T-helper 22 cell (primary cell): ENCODE measurements around the gene PGC.
A peak's percentile ranks its signal among the peaks of the same experiment; 100 is the strongest.

Experiments used
- DNase-seq: peaks from one replicate; pipeline ENCODE4 v3.0.0-alpha.2; 2020; ENCODE audit warnings: low read depth

Gene PGC

GRCh38 chr6:41747256-41748101, at the start of gene PGC:
Gene PGC (minus strand): TSS chr6:41747397. CDS start chr6:41747334, 63 bp downstream.
- DNase-seq, result no peak

- DNase-seq, result no peak
These were observed 49.3 kb upstream of the PGC start for GRCh38 chr6:41796474-41796873.

- no peak for DNase-seq
These were observed 44.8 kb upstream of the PGC start for GRCh38 chr6:41791984-41792383.

GRCh38 chr6:41791305-41791704, 44.1 kb upstream of the PGC start:
- no peak for DNase-seq

- no peak for DNase-seq
These were observed 42.8 kb upstream of the PGC start for GRCh38 chr6:41790045-41790444.

- DNase-seq, result no peak
These were observed 42.2 kb upstream of the PGC start for GRCh38 chr6:41789390-41789724.

- peak; percentile 87 for DNase-seq
These were observed 40.2 kb upstream of the PGC start, which contains the start of gene TOMM6 for GRCh38 chr6:41787219-41787917. Gene TOMM6 (plus strand): TSS chr6:41787694. CDS start chr6:41787698, 4 bp downstream.

- peak; percentile 72 for DNase-seq
These were observed 39.4 kb upstream of the PGC start for GRCh38 chr6:41786451-41787218.

- DNase-seq, result no peak
These were observed 38.7 kb upstream of the PGC start for GRCh38 chr6:41785689-41786450.

- no peak for DNase-seq
These were observed 38.1 kb upstream of the PGC start for GRCh38 chr6:41785254-41785653.

GRCh38 chr6:41784581-41785171, 37.5 kb upstream of the PGC start:
- DNase-seq, result no peak

- no peak for DNase-seq
These were observed 36.0 kb upstream of the PGC start for GRCh38 chr6:41783106-41783780.

- no peak for DNase-seq
These were observed 34.2 kb upstream of the PGC start for GRCh38 chr6:41781366-41781730.

- no peak for DNase-seq
These were observed 33.6 kb upstream of the PGC start, which contains the start of gene PRICKLE4 for GRCh38 chr6:41780551-41781365. Gene PRICKLE4 (plus strand): TSS chr6:41780782. CDS start chr6:41783474, 2,692 bp downstream.

GRCh38 chr6:41779788-41780550, 32.8 kb upstream of the PGC start, which contains the start of gene FRS3:
Gene FRS3 (minus strand): TSS chr6:41779900. CDS start chr6:41776987, 2,913 bp downstream.
- DNase-seq, result peak; percentile 96

GRCh38 chr6:41779336-41779735, 32.1 kb upstream of the PGC start:
- DNase-seq, result no peak

GRCh38 chr6:41778895-41779294, 31.7 kb upstream of the PGC start:
- DNase-seq, result no peak

- no peak for DNase-seq
These were observed 30.5 kb upstream of the PGC start for GRCh38 chr6:41777551-41778285.
